Heart left ventricle (tissue), 16 donors: ENCODE measurements around the gene DMWD. TPM values are rescaled to one million over a fixed set of nuclear protein-coding genes. Genes with fewer than 3 reads are reported as not detected.

Experiments
- ATAC-seq, 4 donors: fragments of 200-7000 bp; cut with Tn5 transposase; one replicate each; pipeline ENCODE4 v1.9.1; 2020 to 2022; ENCODE audit warnings: moderate library complexity in 4 of 4, mild to moderate bottlenecking in 3 of 4, moderate number of reproducible peaks in 1 of 4
- DNase-seq, 5 donors: peaks; one replicate each; pipeline ENCODE4 v3.0.0-alpha.2; 2020
- H3K27ac ChIP-seq, 12 donors: fragments of 200-600 bp; sonication (generic) in 4 of 12; one replicate each; pipeline versions ENCODE4 v1.5.0 to v1.8.0; 2016 to 2022; ENCODE audit warnings: mild to moderate bottlenecking in 2 of 12
- H3K27me3 ChIP-seq, 9 donors: fragments of 200-600 bp; sonication (generic) in 2 of 9; one replicate each; pipeline versions ENCODE4 v1.5.1 to v1.8.0; 2016 to 2022; ENCODE audit warnings: mild to moderate bottlenecking in 3 of 9
- H3K36me3 ChIP-seq, 9 donors: fragments of 200-600 bp; sonication (generic) in 2 of 9; one replicate each; pipeline versions ENCODE4 v1.5.0 to v1.8.0; 2018 to 2022; ENCODE audit warnings: mild to moderate bottlenecking in 2 of 9
- H3K4me1 ChIP-seq, 12 donors: fragments of 200-600 bp; sonication (generic) in 4 of 12; one replicate each; pipeline versions ENCODE4 v1.5.0 to v1.8.0; 2016 to 2022; ENCODE audit warnings: mild to moderate bottlenecking in 3 of 12
- H3K4me3 ChIP-seq, 12 donors: fragments of 200-600 bp; sonication (generic) in 4 of 12; one replicate each; pipeline versions ENCODE4 v1.5.0 to v1.8.0; 2017 to 2022; ENCODE audit warnings: mild to moderate bottlenecking in 9 of 12, moderate library complexity in 4 of 12
- H3K9me3 ChIP-seq, 12 donors: fragments of 200-600 bp; sonication (generic) in 4 of 12; one replicate each; pipeline versions ENCODE4 v1.5.0 to v1.8.0; 2016 to 2022; ENCODE audit warnings: mild to moderate bottlenecking in 1 of 12
- CTCF ChIP-seq, 12 donors: fragments of 200-600 bp; sonication (generic) in 4 of 12; IDR thresholded peaks; one replicate each; pipeline versions ENCODE4 v1.5.0 to v1.8.0; 2018 to 2022; ENCODE audit warnings: antibody characterized with exemption in 12 of 12, mild to moderate bottlenecking in 5 of 12
- POLR2A ChIP-seq, 2 donors: fragments of 450-650 bp; IDR thresholded peaks; one replicate each; pipeline ENCODE4 v1.6.1; 2017; ENCODE audit warnings: antibody characterized with exemption in 2 of 2, mild to moderate bottlenecking in 2 of 2, moderate library complexity in 2 of 2
- WGBS, 4 donors: extraction: QIAGEN DNeasy Blood & Tissue Kit in 2 of 4; methylation state at CpG; one replicate each; pipeline versions ENCODE4 v1.1.5 to v1.1.7; 2013 to 2018; 5-methylcytosine and 5-hydroxymethylcytosine counted together
- intact Hi-C, 10 donors: fragments of 100-400 bp; cut with DNase I; formaldehyde crosslinking; loops; one replicate each; pipeline versions ENCODE4 v1.11.1 to v1.14.2; 2022
- polyA plus RNA-seq, 2 donors: library from polyadenylated mRNA; stranded (reverse); fragments of 200-250 nt; gene quantifications; one replicate each; pipeline ENCODE4 v1.2.3, GENCODE V29; 2013
- total RNA-seq, 9 donors: library from RNA; depleted of rRNA in 2 of 9; stranded (reverse); fragments of >200 nt in 2 of 9; fragmentation: NEBNext Ultra II Directional in 3 of 9; extraction: Animal tissue kit (Norgen Biotek cat#: 25700) in 3 of 9; gene quantifications; one replicate each; pipeline versions ENCODE4 v1.1.0 to v1.2.4, GENCODE V29; 2016 to 2023
- donor health status: ischemic (EF 13 %, LVEDD 7.1; RV severe dilation, severe dysfunction).
- donor health status: healthy with polysubstance abuse.
- donor health status: DM: no; HTN: yes; CAD: no.
- donor health status: DM: no; HTN: no; CAD: no.
- donor health status: ischemic (EF 25% LVEDD 6.9; RV normal size, moderate dysfunction).
- donor health status: ischemic (EF 25% LVEDD 5.7; RV mildly dilated, moderate dysfunction).
- donor health status: healthy.
- donor health status: DM: yes; HTN: yes; CAD: no.
- donor health status: ischemic (EF 35%, LVEDD 5.7; RV mildly dilated, moderate dysfunction).
- donor health status: nonischemic (EF 11% LVEDD 7.7; RV severe dilation, severe dysfunction).
- donor health status: DM: yes; HTN: yes; CAD: no.
- donor health status: PGD.
- donor health status: ischemic (EF 29% LVEDD 5.4; RV normal size, mild dysfunction).
- donor health status: nonischemic (EF 23%, LVEDD 6.1; RV moderate dilation, normal function).

Gene DMWD
- total and polyA plus RNA-seq, 11 donors, result 41.8 to 109 (median 67.3) TPM

- no peak for ATAC-seq
- Histone ChIP-seq H3K4me3 (peak within 1 kb of the TSS; percentile 10 to 59 (median 50)), H3K36me3 (peaks cover 0 to 6% (median 2%) of the 10 kb centered on the region in 9 donors), H3K9me3 (no peaks in the 10 kb centered on the region), H3K27me3 (peaks cover 0 to 17% (median 0%) of the 10 kb centered on the region in 9 donors), H3K27ac (peak within 1 kb of the TSS in 4 of 12 donors; percentile 2 to 45 (median 14)), H3K4me1 (peaks cover 0 to 33% (median 13%) of the 10 kb centered on the region in 12 donors)
- 11 to 15% (median 12%) methylated on average over 21 to 40 of the region's 40 CpGs for WGBS, 4 donors
- intact Hi-C loops, result loop anchor here in 3 of 10 donors (5.0 kb wide), 1 partner anchor 67 kb away; no protein-coding TSS in a partner anchor
- TF ChIP-seq CTCF (IDR thresholded peaks at IDR 0.05), result no peak
- no peak for TF ChIP-seq POLR2A (IDR thresholded peaks at IDR 0.05)
- DNase-seq, result no peak
Observed at GRCh38 chr19:45814851-45815480, 22.3 kb upstream of the DMWD start, which contains the start of gene RSPH6A. RSPH6A (minus strand) TSS chr19:45815308; CDS start chr19:45815176, 132 bp downstream.

GRCh38 chr19:45814166-45814780 lies 21.6 kb upstream of the DMWD start:
- no peak for ATAC-seq
- Histone ChIP-seq H3K4me3 (no peak overlapping the region), H3K27ac (no peak overlapping the region), H3K27me3 (peaks cover 0 to 17% (median 0%) of the 10 kb centered on the region in 9 donors), H3K36me3 (no peaks in the 10 kb centered on the region), H3K9me3 (no peaks in the 10 kb centered on the region), H3K4me1 (peaks cover 0 to 34% (median 13%) of the 10 kb centered on the region in 12 donors)
- TF ChIP-seq POLR2A (IDR thresholded peaks at IDR 0.05) (no peak), CTCF (IDR thresholded peaks at IDR 0.05) (no peak)
- WGBS, 4 donors, result 82 to 86% (median 85%) methylated on average over 6 to 12 of the region's 12 CpGs
- intact Hi-C loops, result no loop called here
- no peak for DNase-seq

GRCh38 chr19:45812297-45812696 lies 19.7 kb upstream of the DMWD start:
- peaks cover 0 to 30% (median 13%) of the 10 kb centered on the region in 12 donors for H3K4me1 ChIP-seq
- intact Hi-C loops, result no loop called here
- H3K36me3 ChIP-seq, result no peaks in the 10 kb centered on the region
- H3K27me3 ChIP-seq, result peaks cover 0 to 17% (median 0%) of the 10 kb centered on the region in 9 donors
- ATAC-seq (no peak), DNase-seq (no peak)
- H3K4me3 ChIP-seq, result no peak overlapping the region
- no peak overlapping the region for H3K27ac ChIP-seq
- 87 to 94% (median 91%) methylated on average over 6 of the region's 6 CpGs for WGBS, 4 donors
- no peaks in the 10 kb centered on the region for H3K9me3 ChIP-seq
- TF ChIP-seq POLR2A (IDR thresholded peaks at IDR 0.05) (no peak), CTCF (IDR thresholded peaks at IDR 0.05) (no peak)

GRCh38 chr19:45809643-45810159 lies 17.1 kb upstream of the DMWD start:
- H3K4me1 ChIP-seq, result peaks cover 0 to 6% (median under 1%) of the 10 kb centered on the region in 12 donors
- intact Hi-C loops, result no loop called here
- H3K27me3 ChIP-seq, result peaks cover 0 to 5% (median 0%) of the 10 kb centered on the region in 9 donors
- no peaks in the 10 kb centered on the region for H3K9me3 ChIP-seq
- H3K27ac ChIP-seq, result no peak overlapping the region
- no peaks in the 10 kb centered on the region for H3K36me3 ChIP-seq
- H3K4me3 ChIP-seq, result no peak overlapping the region
- DNase-seq (no peak), ATAC-seq (no peak)
- WGBS, 4 donors, result 60 to 71% (median 67%) methylated on average over 7 of the region's 7 CpGs
- TF ChIP-seq CTCF (IDR thresholded peaks at IDR 0.05) (no peak), POLR2A (IDR thresholded peaks at IDR 0.05) (no peak)
